AG10803 (cell line): ENCODE measurements around the gene COL16A1.

ENCODE experiments used
- DNase-seq: peaks from one replicate; pipeline ENCODE4 v3.0.0; 2010; ENCODE audit warnings: low read depth
- H3K4me3 ChIP-seq: 2 replicates; pipeline ENCODE4 v1.5.1; 2011; ENCODE audit warnings: mild to moderate bottlenecking, low read length, control low read depth
- TF ChIP-seq, protein P1 (sequence below): conservative IDR thresholded peaks from 2 replicates; pipeline ENCODE4 v1.5.1; 2011; ENCODE audit warnings: mild to moderate bottlenecking, low read length, control low read depth, inconsistent platforms

The COL16A1 gene

GRCh38 chr1:31640964-31641363 is 62.9 kb downstream of the COL16A1 start:
- H3K4me3 ChIP-seq = no peak overlapping the region
- no peak for DNase-seq
- TF ChIP-seq, protein P1, sequence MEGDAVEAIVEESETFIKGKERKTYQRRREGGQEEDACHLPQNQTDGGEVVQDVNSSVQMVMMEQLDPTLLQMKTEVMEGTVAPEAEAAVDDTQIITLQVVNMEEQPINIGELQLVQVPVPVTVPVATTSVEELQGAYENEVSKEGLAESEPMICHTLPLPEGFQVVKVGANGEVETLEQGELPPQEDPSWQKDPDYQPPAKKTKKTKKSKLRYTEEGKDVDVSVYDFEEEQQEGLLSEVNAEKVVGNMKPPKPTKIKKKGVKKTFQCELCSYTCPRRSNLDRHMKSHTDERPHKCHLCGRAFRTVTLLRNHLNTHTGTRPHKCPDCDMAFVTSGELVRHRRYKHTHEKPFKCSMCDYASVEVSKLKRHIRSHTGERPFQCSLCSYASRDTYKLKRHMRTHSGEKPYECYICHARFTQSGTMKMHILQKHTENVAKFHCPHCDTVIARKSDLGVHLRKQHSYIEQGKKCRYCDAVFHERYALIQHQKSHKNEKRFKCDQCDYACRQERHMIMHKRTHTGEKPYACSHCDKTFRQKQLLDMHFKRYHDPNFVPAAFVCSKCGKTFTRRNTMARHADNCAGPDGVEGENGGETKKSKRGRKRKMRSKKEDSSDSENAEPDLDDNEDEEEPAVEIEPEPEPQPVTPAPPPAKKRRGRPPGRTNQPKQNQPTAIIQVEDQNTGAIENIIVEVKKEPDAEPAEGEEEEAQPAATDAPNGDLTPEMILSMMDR = no peak

- no peak overlapping the region for H3K4me3 ChIP-seq
- TF ChIP-seq, protein P1 = no peak
- no peak for DNase-seq
These were observed 63.6 kb downstream of the COL16A1 start for GRCh38 chr1:31640179-31640578.

- H3K4me3 ChIP-seq = no peak overlapping the region
- DNase-seq = peak; percentile 79
- TF ChIP-seq, protein P1 = no peak
These were observed 64.3 kb downstream of the COL16A1 start for GRCh38 chr1:31639543-31639942.

GRCh38 chr1:31637915-31638673 is 65.7 kb downstream of the COL16A1 start:
- TF ChIP-seq, protein P1 = no peak
- no peak for DNase-seq
- no peak overlapping the region for H3K4me3 ChIP-seq

DNA sequence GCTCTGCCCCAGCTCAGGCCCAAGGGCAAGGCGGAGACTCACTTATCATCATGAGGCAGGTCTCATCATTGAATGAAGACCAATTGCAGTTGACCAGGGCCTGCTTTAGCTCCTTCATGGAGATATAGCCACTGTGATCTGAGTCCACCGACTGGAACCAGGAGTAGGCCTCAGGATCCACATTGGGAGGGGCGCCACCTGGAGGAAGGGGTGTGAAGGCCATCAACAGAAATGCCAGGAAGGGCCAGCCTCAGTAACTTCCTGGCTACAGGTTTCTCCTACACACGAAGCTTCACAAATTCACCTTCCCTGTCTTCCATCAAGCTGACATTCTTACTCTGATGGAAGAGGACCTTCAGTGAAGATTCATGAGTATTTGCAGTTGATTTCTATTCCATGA is 70.7 kb downstream of the COL16A1 start:
- no peak for DNase-seq
- TF ChIP-seq, protein P1 = peak; percentile 59
- no peak overlapping the region for H3K4me3 ChIP-seq

DNA sequence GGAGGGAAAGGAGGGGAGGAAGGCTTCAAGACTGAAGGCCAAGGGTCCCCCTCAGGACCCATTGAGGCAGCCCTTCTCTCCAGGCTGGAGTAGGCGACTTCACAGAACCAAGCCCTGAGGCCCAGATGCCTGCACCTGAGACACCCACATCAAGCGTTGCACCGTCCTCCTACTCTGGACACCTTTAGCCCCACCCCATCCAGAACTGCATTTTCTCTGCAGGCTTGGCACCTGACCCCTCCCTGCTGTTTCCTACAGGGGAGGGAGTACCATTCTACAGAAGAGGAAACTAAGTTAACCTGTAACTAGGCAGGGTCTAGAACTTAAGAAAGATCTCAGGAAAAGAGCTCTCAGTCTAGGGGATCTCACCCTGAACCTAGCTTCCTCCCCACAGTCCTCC is 71.2 kb downstream of the COL16A1 start:
- no peak overlapping the region for H3K4me3 ChIP-seq
- no peak for DNase-seq
- TF ChIP-seq, protein P1 = no peak

GRCh38 chr1:31628931-31629556 is 74.8 kb downstream of the COL16A1 start:
- no peak overlapping the region for H3K4me3 ChIP-seq
- TF ChIP-seq, protein P1 = no peak
- DNase-seq = no peak
